Neural progenitor cell (in vitro differentiated cells): ENCODE results near the gene PRDM2. TPM values are rescaled to one million over a fixed set of nuclear protein-coding genes. Genes with fewer than 3 reads are reported as not detected.

Source experiments
- DNase-seq: peaks from one replicate; pipeline ENCODE4 v3.0.0-alpha.2; 2016; ENCODE audit warnings: low spot score
- H2AFZ ChIP-seq: fragments of 200-600 bp; sonication (generic); replicated peaks from 2 replicates; pipeline ENCODE4 v1.6.1; 2016; ENCODE audit warnings: antibody characterized with exemption
- H3F3A ChIP-seq: fragments of 200-600 bp; sonication (generic); 2 replicates; pipeline ENCODE4 v1.6.1; 2016; ENCODE audit warnings: antibody characterized with exemption, low read depth
- H3K27ac ChIP-seq: fragments of 200-600 bp; sonication (generic); 2 replicates; pipeline ENCODE4 v1.5.1; 2016; ENCODE audit warnings: mild to moderate bottlenecking
- H3K27me3 ChIP-seq: fragments of 200-600 bp; sonication (generic); 2 replicates; pipeline ENCODE4 v1.6.1; 2016; ENCODE audit warnings: mild to moderate bottlenecking, moderate library complexity
- H3K36me3 ChIP-seq: fragments of 200-600 bp; sonication (generic); 2 replicates; pipeline ENCODE4 v1.5.1; 2016
- H3K4me1 ChIP-seq: fragments of 200-600 bp; sonication (generic); 2 replicates; pipeline ENCODE4 v1.6.1; 2016; ENCODE audit warnings: mixed run types
- H3K4me2 ChIP-seq: fragments of 200-600 bp; sonication (generic); 2 replicates; pipeline ENCODE4 v1.6.1; 2016
- H3K4me3 ChIP-seq: fragments of 200-600 bp; sonication (generic); 2 replicates; pipeline ENCODE4 v1.5.1; 2016
- H3K79me2 ChIP-seq: fragments of 200-600 bp; sonication (generic); 2 replicates; pipeline ENCODE4 v1.6.1; 2016; ENCODE audit warnings: low read depth
- H3K9ac ChIP-seq: fragments of 200-600 bp; sonication (generic); 2 replicates; pipeline ENCODE4 v1.6.1; 2016
- H3K9me3 ChIP-seq: fragments of 200-600 bp; sonication (generic); 2 replicates; pipeline ENCODE4 v1.5.1; 2016; ENCODE audit warnings: low read depth
- H4K20me1 ChIP-seq: fragments of 200-600 bp; sonication (generic); 2 replicates; pipeline ENCODE4 v1.6.1; 2016; ENCODE audit warnings: low read depth
- H3K27ac Mint-ChIP-seq: 3 replicates; pipeline ENCODE4 v1.8.0; 2021; ENCODE audit warnings: mixed read lengths
- H3K27me3 Mint-ChIP-seq: 2 replicates; pipeline ENCODE4 v1.8.0; 2022; ENCODE audit warnings: low read depth, mild to moderate bottlenecking, inconsistent platforms, moderate library complexity, mixed read lengths; ENCODE audit not compliant: insufficient read depth
- H3K36me3 Mint-ChIP-seq: 3 replicates; pipeline ENCODE4 v1.8.0; 2021; ENCODE audit warnings: mixed read lengths
- H3K4me1 Mint-ChIP-seq: 3 replicates; pipeline ENCODE4 v1.8.0; 2021; ENCODE audit warnings: mixed read lengths
- H3K4me3 Mint-ChIP-seq: 3 replicates; pipeline ENCODE4 v1.8.0; 2021; ENCODE audit warnings: mild to moderate bottlenecking, moderate library complexity, mixed read lengths
- H3K9me3 Mint-ChIP-seq: 3 replicates; pipeline ENCODE4 v1.8.0; 2020; ENCODE audit warnings: mixed read lengths
- EZH2 ChIP-seq: fragments of 200-600 bp; sonication (generic); IDR thresholded peaks from 2 replicates; pipeline ENCODE4 v1.6.1; 2017; ENCODE audit warnings: antibody characterized with exemption, mild to moderate bottlenecking, moderate library complexity
- EZH2phosphoT487 ChIP-seq: fragments of 200-600 bp; sonication (generic); IDR thresholded peaks from 2 replicates; pipeline ENCODE4 v1.6.1; 2017; ENCODE audit warnings: antibody characterized with exemption
- total RNA-seq: library from RNA; depleted of rRNA; stranded (reverse); fragments of >200 nt; gene quantifications from 2 replicates; pipeline ENCODE4 v1.2.3, GENCODE V29; 2015; ENCODE audit warnings: low replicate concordance
- TF ChIP-seq, protein P1 (sequence below): fragments of 200-600 bp; sonication (generic); IDR thresholded peaks from 2 replicates; pipeline ENCODE4 v1.5.1; 2017; ENCODE audit warnings: antibody characterized with exemption, mild to moderate bottlenecking

Gene PRDM2
- total RNA-seq, 1 donor from 2014 or later = 22.0 TPM

- H3K9me3 Mint-ChIP-seq = no peaks in the 10 kb centered on the region
Observed at GRCh38 chr1:13830616-13831280, 130.8 kb downstream of the PRDM2 start.

DNA sequence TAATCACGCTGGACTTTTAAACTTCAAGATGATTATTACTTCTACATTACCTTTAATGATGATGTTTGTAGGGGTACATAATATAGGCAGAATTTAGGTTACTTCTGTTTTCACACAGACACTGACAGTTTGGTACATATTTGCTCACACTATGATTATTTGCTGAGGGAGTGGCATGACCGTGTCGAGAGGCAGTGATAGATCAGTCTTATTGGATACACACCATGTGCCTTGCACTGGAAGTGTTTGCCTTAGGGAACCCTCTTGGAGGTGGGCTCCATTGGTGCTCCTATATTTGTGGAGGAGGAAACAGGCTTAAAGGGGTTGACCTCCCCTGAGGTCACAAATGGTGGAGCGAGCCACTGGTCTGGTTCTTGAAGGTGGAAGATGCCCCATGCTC lies 132.1 kb downstream of the PRDM2 start:
- H3K4me3 ChIP-seq = no peak overlapping the region
- TF ChIP-seq, protein P1, sequence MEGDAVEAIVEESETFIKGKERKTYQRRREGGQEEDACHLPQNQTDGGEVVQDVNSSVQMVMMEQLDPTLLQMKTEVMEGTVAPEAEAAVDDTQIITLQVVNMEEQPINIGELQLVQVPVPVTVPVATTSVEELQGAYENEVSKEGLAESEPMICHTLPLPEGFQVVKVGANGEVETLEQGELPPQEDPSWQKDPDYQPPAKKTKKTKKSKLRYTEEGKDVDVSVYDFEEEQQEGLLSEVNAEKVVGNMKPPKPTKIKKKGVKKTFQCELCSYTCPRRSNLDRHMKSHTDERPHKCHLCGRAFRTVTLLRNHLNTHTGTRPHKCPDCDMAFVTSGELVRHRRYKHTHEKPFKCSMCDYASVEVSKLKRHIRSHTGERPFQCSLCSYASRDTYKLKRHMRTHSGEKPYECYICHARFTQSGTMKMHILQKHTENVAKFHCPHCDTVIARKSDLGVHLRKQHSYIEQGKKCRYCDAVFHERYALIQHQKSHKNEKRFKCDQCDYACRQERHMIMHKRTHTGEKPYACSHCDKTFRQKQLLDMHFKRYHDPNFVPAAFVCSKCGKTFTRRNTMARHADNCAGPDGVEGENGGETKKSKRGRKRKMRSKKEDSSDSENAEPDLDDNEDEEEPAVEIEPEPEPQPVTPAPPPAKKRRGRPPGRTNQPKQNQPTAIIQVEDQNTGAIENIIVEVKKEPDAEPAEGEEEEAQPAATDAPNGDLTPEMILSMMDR = no peak
- TF ChIP-seq EZH2phosphoT487 (no peak), EZH2 (no peak)
- peaks cover 6% of the 10 kb centered on the region for H3K27me3 ChIP-seq
- H3K79me2 ChIP-seq = no peaks in the 10 kb centered on the region
- H4K20me1 ChIP-seq = no peaks in the 10 kb centered on the region
- H3K27ac ChIP-seq = no peak overlapping the region
- Mint-ChIP-seq H3K9me3 (peaks cover 2% of the 10 kb centered on the region), H3K4me3 (no peak overlapping the region), H3K4me1 (no peaks in the 10 kb centered on the region), H3K27me3 (peaks cover 11% of the 10 kb centered on the region), H3K27ac (no peak overlapping the region), H3K36me3 (no peaks in the 10 kb centered on the region)
- DNase-seq = no peak
- H3K4me1 ChIP-seq = no peaks in the 10 kb centered on the region
- no peaks in the 10 kb centered on the region for H3K36me3 ChIP-seq
- no peak overlapping the region for H3K9ac ChIP-seq
- no peaks in the 10 kb centered on the region for H3K9me3 ChIP-seq
- no peak overlapping the region for H2AFZ ChIP-seq
- no peaks in the 10 kb centered on the region for H3F3A ChIP-seq
- no peak overlapping the region for H3K4me2 ChIP-seq

More at GRCh38 chr1:13830616-13831280, 130.8 kb downstream of the PRDM2 start:
- TF ChIP-seq EZH2phosphoT487 (no peak), EZH2 (no peak)
- TF ChIP-seq, protein P1 = no peak
- peaks cover 6% of the 10 kb centered on the region for H3K27me3 ChIP-seq
- H3F3A ChIP-seq = no peaks in the 10 kb centered on the region
- H3K4me3 ChIP-seq = no peak overlapping the region
- no peak overlapping the region for H2AFZ ChIP-seq
- Mint-ChIP-seq H3K27ac (no peak overlapping the region), H3K4me3 (no peak overlapping the region), H3K4me1 (no peaks in the 10 kb centered on the region), H3K36me3 (peaks cover 2% of the 10 kb centered on the region), H3K27me3 (peaks cover 11% of the 10 kb centered on the region)
- no peaks in the 10 kb centered on the region for H3K4me1 ChIP-seq
- DNase-seq = no peak
- no peaks in the 10 kb centered on the region for H3K79me2 ChIP-seq
- H4K20me1 ChIP-seq = no peaks in the 10 kb centered on the region
- H3K9me3 ChIP-seq = no peaks in the 10 kb centered on the region
- no peak overlapping the region for H3K27ac ChIP-seq
- H3K9ac ChIP-seq = no peak overlapping the region
- no peak overlapping the region for H3K4me2 ChIP-seq
- no peaks in the 10 kb centered on the region for H3K36me3 ChIP-seq

GRCh38 chr1:13832536-13832935 lies 132.5 kb downstream of the PRDM2 start:
- H3K27me3 Mint-ChIP-seq = peaks cover 11% of the 10 kb centered on the region
- no peak for DNase-seq
- H3K27me3 ChIP-seq = peaks cover 5% of the 10 kb centered on the region
- peaks cover 2% of the 10 kb centered on the region for H3K9me3 Mint-ChIP-seq
- no peaks in the 10 kb centered on the region for H3K79me2 ChIP-seq
- H3K4me1 ChIP-seq = no peaks in the 10 kb centered on the region
- no peaks in the 10 kb centered on the region for H3K36me3 Mint-ChIP-seq
- no peaks in the 10 kb centered on the region for H3K9me3 ChIP-seq
- no peaks in the 10 kb centered on the region for H3F3A ChIP-seq
- H4K20me1 ChIP-seq = no peaks in the 10 kb centered on the region
- no peak overlapping the region for H3K27ac Mint-ChIP-seq
- no peak overlapping the region for H3K9ac ChIP-seq
- H3K36me3 ChIP-seq = no peaks in the 10 kb centered on the region
- H2AFZ ChIP-seq = no peak overlapping the region
- H3K4me1 Mint-ChIP-seq = no peaks in the 10 kb centered on the region
- H3K4me2 ChIP-seq = no peak overlapping the region
- H3K4me3 ChIP-seq = no peak overlapping the region
- H3K27ac ChIP-seq = no peak overlapping the region
- TF ChIP-seq, protein P1 = no peak
- no peak for TF ChIP-seq EZH2
- H3K4me3 Mint-ChIP-seq = no peak overlapping the region
